HG03175 (cell line): ENCODE results near the gene CREB3L4.
"Not testable (repeated sequence)": the region's sequence is repeated elsewhere in the genome, so short reads cannot be mapped to it uniquely, and the experiment has no call there.

Experiments
- ATAC-seq: cut with Tn5 transposase; IDR thresholded peaks from one replicate; pipeline ENCODE4 v1.9.1; 2021; ENCODE audit warnings: mild to moderate bottlenecking, moderate library complexity; ENCODE audit not compliant: unreplicated experiment

The CREB3L4 gene

GRCh38 chr1:153984123-153984894 is 16.6 kb downstream of the CREB3L4 start:
- no peak for ATAC-seq

GRCh38 chr1:153985341-153985912 is 17.7 kb downstream of the CREB3L4 start:
- ATAC-seq = no peak

- ATAC-seq = no peak
Observed at GRCh38 chr1:153985941-153986761, 18.4 kb downstream of the CREB3L4 start, which contains the start of gene RAB13. RAB13 (minus strand) TSS chr1:153986339; CDS start chr1:153986236, 103 bp downstream.

GRCh38 chr1:153987621-153988020 is 19.9 kb downstream of the CREB3L4 start:
- no peak for ATAC-seq

- ATAC-seq = peak; percentile 70
Observed at GRCh38 chr1:153990468-153991150, 22.9 kb downstream of the CREB3L4 start, which contains the start of gene RPS27. RPS27 (plus strand) TSS chr1:153990762; CDS start chr1:153990797, 35 bp downstream.

GRCh38 chr1:153991151-153991630 is 23.5 kb downstream of the CREB3L4 start:
- ATAC-seq = no peak

GRCh38 chr1:153991806-153992205 is 24.1 kb downstream of the CREB3L4 start:
- ATAC-seq = no peak

GRCh38 chr1:153995202-153995601 is 27.5 kb downstream of the CREB3L4 start:
- ATAC-seq = no peak

GRCh38 chr1:153995640-153996039 is 27.9 kb downstream of the CREB3L4 start:
- ATAC-seq = no peak

- ATAC-seq = not testable (repeated sequence)
Observed at GRCh38 chr1:153996882-153997281, 29.2 kb downstream of the CREB3L4 start.

- no peak for ATAC-seq
Observed at GRCh38 chr1:154000420-154000819, 32.7 kb downstream of the CREB3L4 start.

GRCh38 chr1:154006136-154006535 is 38.4 kb downstream of the CREB3L4 start:
- ATAC-seq = no peak

GRCh38 chr1:154012129-154012528 is 44.4 kb downstream of the CREB3L4 start:
- no peak for ATAC-seq

- ATAC-seq = not testable (repeated sequence)
Observed at GRCh38 chr1:154012543-154012942, 44.8 kb downstream of the CREB3L4 start.

GRCh38 chr1:154014154-154014907 is 46.6 kb downstream of the CREB3L4 start:
- ATAC-seq = no peak

- no peak for ATAC-seq
Observed at GRCh38 chr1:154019269-154019668, 51.6 kb downstream of the CREB3L4 start.

- ATAC-seq = no peak
Observed at GRCh38 chr1:154019940-154020339, 52.2 kb downstream of the CREB3L4 start.
